HEK293 (cell line): Measurements from ENCODE around the gene MAPK9.

Experiments
- CTCF ChIA-PET: fragments of 350-600 bp; formaldehyde crosslinking; extraction: SDS; loops from one replicate; lab custom pipeline; 2021; ENCODE audit warnings: antibody characterized with exemption; lab: Yijun Ruan, JAX
- POLR2A ChIA-PET: fragments of 300-600 bp; formaldehyde crosslinking; extraction: SDS; loops from one replicate; lab custom pipeline; 2020; ENCODE audit warnings: antibody characterized with exemption, inconsistent platforms; lab: Yijun Ruan, JAX
- H3K27ac ChIP-seq: fragments of 200-500 bp; sonication (Bioruptor generic); 2 replicates; pipeline ENCODE4 v1.5.1; 2014; ENCODE audit warnings: low read depth, low read length, control low read depth, inconsistent platforms; ENCODE audit errors: extremely low read depth
- H3K36me3 ChIP-seq, 2 experiments: fragments of 200-500 bp in 1 of 2; sonication (Bioruptor generic) in 1 of 2; 1 replicate in 1 of 2; 2 replicates in 1 of 2; pipeline ENCODE4 v1.5.1; 2014 to 2017; ENCODE audit warnings: inconsistent platforms in 2 of 2, low read length in 2 of 2; ENCODE audit not compliant: control insufficient read depth in 2 of 2, insufficient read depth in 1 of 2
- H3K4me1 ChIP-seq: fragments of 200-500 bp; sonication (Bioruptor generic); 2 replicates; pipeline ENCODE4 v1.5.1; 2014; ENCODE audit warnings: mild to moderate bottlenecking, low read length, inconsistent platforms; ENCODE audit not compliant: control insufficient read depth, insufficient read depth
- H3K4me3 ChIP-seq: 2 replicates; pipeline ENCODE4 v1.5.1; 2011; ENCODE audit warnings: low read depth, mild to moderate bottlenecking, control low read depth, low read length, moderate library complexity
- H3K9me3 ChIP-seq: fragments of 200-500 bp; sonication (Bioruptor generic); 2 replicates; pipeline ENCODE4 v1.5.1; 2014; ENCODE audit warnings: low read depth, low read length, inconsistent platforms; ENCODE audit not compliant: control insufficient read depth, insufficient read depth
- CTCF ChIP-seq: fragments of 450-650 bp; formaldehyde crosslinking; IDR thresholded peaks from 2 replicates; pipeline ENCODE4 v1.5.1; 2016; ENCODE audit warnings: missing biosample characterization, missing genetic modification characterization
- FEZF1 ChIP-seq: fragments of 450-650 bp; formaldehyde crosslinking; IDR thresholded peaks from 2 replicates; pipeline ENCODE4 v1.5.1; 2016; ENCODE audit warnings: missing biosample characterization, missing genetic modification characterization
- GFI1B ChIP-seq: fragments of 450-650 bp; formaldehyde crosslinking; IDR thresholded peaks from 2 replicates; pipeline ENCODE4 v1.5.1; 2016; ENCODE audit warnings: missing biosample characterization, missing genetic modification characterization
- KLF16 ChIP-seq: fragments of 450-650 bp; formaldehyde crosslinking; IDR thresholded peaks from 2 replicates; pipeline ENCODE4 v1.5.1; 2017; ENCODE audit warnings: missing biosample characterization, missing genetic modification characterization
- WT1 ChIP-seq: fragments of 450-650 bp; formaldehyde crosslinking; IDR thresholded peaks from 2 replicates; pipeline ENCODE4 v1.5.1; 2016; ENCODE audit warnings: missing biosample characterization, missing genetic modification characterization
- YY2 ChIP-seq: fragments of 450-650 bp; formaldehyde crosslinking; IDR thresholded peaks from 2 replicates; pipeline ENCODE4 v1.5.1; 2016; ENCODE audit warnings: missing biosample characterization, missing genetic modification characterization
- ZBTB11 ChIP-seq: fragments of 450-650 bp; formaldehyde crosslinking; conservative IDR thresholded peaks from 2 replicates; pipeline ENCODE4 v1.5.1; 2016; ENCODE audit warnings: low read depth, missing biosample characterization, missing genetic modification characterization
- ZFHX2 ChIP-seq: fragments of 450-650 bp; formaldehyde crosslinking; conservative IDR thresholded peaks from 2 replicates; pipeline ENCODE4 v1.5.1; 2016; ENCODE audit warnings: missing biosample characterization, missing genetic modification characterization
- ZNF140 ChIP-seq: fragments of 450-650 bp; formaldehyde crosslinking; IDR thresholded peaks from 2 replicates; pipeline ENCODE4 v1.5.1; 2016; ENCODE audit warnings: missing biosample characterization, missing genetic modification characterization
- ZNF155 ChIP-seq: fragments of 450-650 bp; formaldehyde crosslinking; IDR thresholded peaks from 2 replicates; pipeline ENCODE4 v1.5.1; 2016; ENCODE audit warnings: missing biosample characterization, missing genetic modification characterization
- ZNF398 ChIP-seq: fragments of 450-650 bp; formaldehyde crosslinking; IDR thresholded peaks from 2 replicates; pipeline ENCODE4 v1.5.1; 2017; ENCODE audit warnings: missing biosample characterization, missing genetic modification characterization
- ZNF404 ChIP-seq: fragments of 450-650 bp; formaldehyde crosslinking; IDR thresholded peaks from 2 replicates; pipeline ENCODE4 v1.5.1; 2017; ENCODE audit warnings: missing biosample characterization, missing genetic modification characterization
- ZNF843 ChIP-seq: fragments of 450-650 bp; formaldehyde crosslinking; IDR thresholded peaks from 2 replicates; pipeline ENCODE4 v1.5.1; 2016; ENCODE audit warnings: missing biosample characterization, missing genetic modification characterization
- TF ChIP-seq, protein P1 (sequence below): fragments of 450-650 bp; formaldehyde crosslinking; IDR thresholded peaks from 2 replicates; pipeline ENCODE4 v1.5.1; 2016; ENCODE audit warnings: missing biosample characterization, missing genetic modification characterization
- TF ChIP-seq, protein P2 (sequence below): fragments of 450-650 bp; formaldehyde crosslinking; IDR thresholded peaks from 2 replicates; pipeline ENCODE4 v1.5.1; 2016; ENCODE audit warnings: missing biosample characterization, missing genetic modification characterization, low read depth
- TF ChIP-seq, protein P3 (sequence below): fragments of 450-650 bp; formaldehyde crosslinking; IDR thresholded peaks from 2 replicates; pipeline ENCODE4 v1.5.1; 2016; ENCODE audit warnings: missing biosample characterization, missing genetic modification characterization
- TF ChIP-seq, protein P4 (sequence below): fragments of 450-650 bp; formaldehyde crosslinking; conservative IDR thresholded peaks from 2 replicates; pipeline ENCODE4 v1.5.1; 2016; ENCODE audit warnings: low read depth, missing biosample characterization, missing genetic modification characterization

The MAPK9 gene

GRCh38 chr5:180230017-180230416 lies 61.9 kb downstream of the MAPK9 start:
- no peaks in the 10 kb centered on the region for H3K4me1 ChIP-seq
- no peaks in the 10 kb centered on the region for H3K9me3 ChIP-seq
- no peak overlapping the region for H3K27ac ChIP-seq
- TF ChIP-seq GFI1B (tag by site-specific recombination) (no peak), ZNF140 (tag by site-specific recombination) (no peak), ZNF155 (tag by site-specific recombination) (no peak), WT1 (tag by site-specific recombination) (no peak), ZNF404 (tag by site-specific recombination) (no peak), ZBTB11 (tag by site-specific recombination) (no peak), FEZF1 (no peak), ZNF843 (tag by site-specific recombination) (no peak), ZFHX2 (tag by site-specific recombination) (no peak), CTCF (tag by site-specific recombination) (no peak)
- TF ChIP-seq, protein P1, sequence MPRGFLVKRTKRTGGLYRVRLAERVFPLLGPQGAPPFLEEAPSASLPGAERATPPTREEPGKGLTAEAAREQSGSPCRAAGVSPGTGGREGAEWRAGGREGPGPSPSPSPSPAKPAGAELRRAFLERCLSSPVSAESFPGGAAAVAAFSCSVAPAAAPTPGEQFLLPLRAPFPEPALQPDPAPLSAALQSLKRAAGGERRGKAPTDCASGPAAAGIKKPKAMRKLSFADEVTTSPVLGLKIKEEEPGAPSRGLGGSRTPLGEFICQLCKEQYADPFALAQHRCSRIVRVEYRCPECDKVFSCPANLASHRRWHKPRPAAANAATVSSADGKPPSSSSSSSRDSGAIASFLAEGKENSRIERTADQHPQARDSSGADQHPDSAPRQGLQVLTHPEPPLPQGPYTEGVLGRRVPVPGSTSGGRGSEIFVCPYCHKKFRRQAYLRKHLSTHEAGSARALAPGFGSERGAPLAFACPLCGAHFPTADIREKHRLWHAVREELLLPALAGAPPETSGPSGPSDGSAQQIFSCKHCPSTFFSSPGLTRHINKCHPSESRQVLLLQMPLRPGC (tag by site-specific recombination) = no peak
- TF ChIP-seq, protein P2, sequence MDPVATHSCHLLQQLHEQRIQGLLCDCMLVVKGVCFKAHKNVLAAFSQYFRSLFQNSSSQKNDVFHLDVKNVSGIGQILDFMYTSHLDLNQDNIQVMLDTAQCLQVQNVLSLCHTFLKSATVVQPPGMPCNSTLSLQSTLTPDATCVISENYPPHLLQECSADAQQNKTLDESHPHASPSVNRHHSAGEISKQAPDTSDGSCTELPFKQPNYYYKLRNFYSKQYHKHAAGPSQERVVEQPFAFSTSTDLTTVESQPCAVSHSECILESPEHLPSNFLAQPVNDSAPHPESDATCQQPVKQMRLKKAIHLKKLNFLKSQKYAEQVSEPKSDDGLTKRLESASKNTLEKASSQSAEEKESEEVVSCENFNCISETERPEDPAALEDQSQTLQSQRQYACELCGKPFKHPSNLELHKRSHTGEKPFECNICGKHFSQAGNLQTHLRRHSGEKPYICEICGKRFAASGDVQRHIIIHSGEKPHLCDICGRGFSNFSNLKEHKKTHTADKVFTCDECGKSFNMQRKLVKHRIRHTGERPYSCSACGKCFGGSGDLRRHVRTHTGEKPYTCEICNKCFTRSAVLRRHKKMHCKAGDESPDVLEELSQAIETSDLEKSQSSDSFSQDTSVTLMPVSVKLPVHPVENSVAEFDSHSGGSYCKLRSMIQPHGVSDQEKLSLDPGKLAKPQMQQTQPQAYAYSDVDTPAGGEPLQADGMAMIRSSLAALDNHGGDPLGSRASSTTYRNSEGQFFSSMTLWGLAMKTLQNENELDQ (tag by site-specific recombination) = no peak
- TF ChIP-seq, all 188 proteins: peak for 0
- Histone ChIP-seq H3K36me3 (peaks cover 0 to 35% of the 10 kb centered on the region in 2 experiments), H3K4me3 (no peak overlapping the region)
- POLR2A ChIA-PET = no interaction called here
- CTCF ChIA-PET = interaction anchor here (0.5 to 0.8 kb wide), 2 partner anchors 17 to 85 kb away, joined by 3 to 4 read pairs; no protein-coding TSS in a partner anchor

- Histone ChIP-seq H3K4me3 (no peak overlapping the region), H3K36me3 (no peaks in the 10 kb centered on the region), H3K4me1 (no peaks in the 10 kb centered on the region), H3K9me3 (no peaks in the 10 kb centered on the region), H3K27ac (no peak overlapping the region)
- POLR2A ChIA-PET = no interaction called here
- CTCF ChIA-PET = interaction anchor here (1.0 kb wide), 1 partner anchor 14 kb away, joined by 3 read pairs; no protein-coding TSS in a partner anchor
- TF ChIP-seq ZNF398 (tag by site-specific recombination) (no peak), YY2 (tag by site-specific recombination) (no peak), KLF16 (tag by site-specific recombination) (no peak)
- TF ChIP-seq, protein P3, sequence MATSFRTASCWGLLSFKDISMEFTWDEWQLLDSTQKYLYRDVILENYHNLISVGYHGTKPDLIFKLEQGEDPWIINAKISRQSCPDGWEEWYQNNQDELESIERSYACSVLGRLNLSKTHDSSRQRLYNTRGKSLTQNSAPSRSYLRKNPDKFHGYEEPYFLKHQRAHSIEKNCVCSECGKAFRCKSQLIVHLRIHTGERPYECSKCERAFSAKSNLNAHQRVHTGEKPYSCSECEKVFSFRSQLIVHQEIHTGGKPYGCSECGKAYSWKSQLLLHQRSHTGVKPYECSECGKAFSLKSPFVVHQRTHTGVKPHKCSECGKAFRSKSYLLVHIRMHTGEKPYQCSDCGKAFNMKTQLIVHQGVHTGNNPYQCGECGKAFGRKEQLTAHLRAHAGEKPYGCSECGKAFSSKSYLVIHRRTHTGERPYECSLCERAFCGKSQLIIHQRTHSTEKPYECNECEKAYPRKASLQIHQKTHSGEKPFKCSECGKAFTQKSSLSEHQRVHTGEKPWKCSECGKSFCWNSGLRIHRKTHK (tag by site-specific recombination) = no peak
- TF ChIP-seq, protein P4, sequence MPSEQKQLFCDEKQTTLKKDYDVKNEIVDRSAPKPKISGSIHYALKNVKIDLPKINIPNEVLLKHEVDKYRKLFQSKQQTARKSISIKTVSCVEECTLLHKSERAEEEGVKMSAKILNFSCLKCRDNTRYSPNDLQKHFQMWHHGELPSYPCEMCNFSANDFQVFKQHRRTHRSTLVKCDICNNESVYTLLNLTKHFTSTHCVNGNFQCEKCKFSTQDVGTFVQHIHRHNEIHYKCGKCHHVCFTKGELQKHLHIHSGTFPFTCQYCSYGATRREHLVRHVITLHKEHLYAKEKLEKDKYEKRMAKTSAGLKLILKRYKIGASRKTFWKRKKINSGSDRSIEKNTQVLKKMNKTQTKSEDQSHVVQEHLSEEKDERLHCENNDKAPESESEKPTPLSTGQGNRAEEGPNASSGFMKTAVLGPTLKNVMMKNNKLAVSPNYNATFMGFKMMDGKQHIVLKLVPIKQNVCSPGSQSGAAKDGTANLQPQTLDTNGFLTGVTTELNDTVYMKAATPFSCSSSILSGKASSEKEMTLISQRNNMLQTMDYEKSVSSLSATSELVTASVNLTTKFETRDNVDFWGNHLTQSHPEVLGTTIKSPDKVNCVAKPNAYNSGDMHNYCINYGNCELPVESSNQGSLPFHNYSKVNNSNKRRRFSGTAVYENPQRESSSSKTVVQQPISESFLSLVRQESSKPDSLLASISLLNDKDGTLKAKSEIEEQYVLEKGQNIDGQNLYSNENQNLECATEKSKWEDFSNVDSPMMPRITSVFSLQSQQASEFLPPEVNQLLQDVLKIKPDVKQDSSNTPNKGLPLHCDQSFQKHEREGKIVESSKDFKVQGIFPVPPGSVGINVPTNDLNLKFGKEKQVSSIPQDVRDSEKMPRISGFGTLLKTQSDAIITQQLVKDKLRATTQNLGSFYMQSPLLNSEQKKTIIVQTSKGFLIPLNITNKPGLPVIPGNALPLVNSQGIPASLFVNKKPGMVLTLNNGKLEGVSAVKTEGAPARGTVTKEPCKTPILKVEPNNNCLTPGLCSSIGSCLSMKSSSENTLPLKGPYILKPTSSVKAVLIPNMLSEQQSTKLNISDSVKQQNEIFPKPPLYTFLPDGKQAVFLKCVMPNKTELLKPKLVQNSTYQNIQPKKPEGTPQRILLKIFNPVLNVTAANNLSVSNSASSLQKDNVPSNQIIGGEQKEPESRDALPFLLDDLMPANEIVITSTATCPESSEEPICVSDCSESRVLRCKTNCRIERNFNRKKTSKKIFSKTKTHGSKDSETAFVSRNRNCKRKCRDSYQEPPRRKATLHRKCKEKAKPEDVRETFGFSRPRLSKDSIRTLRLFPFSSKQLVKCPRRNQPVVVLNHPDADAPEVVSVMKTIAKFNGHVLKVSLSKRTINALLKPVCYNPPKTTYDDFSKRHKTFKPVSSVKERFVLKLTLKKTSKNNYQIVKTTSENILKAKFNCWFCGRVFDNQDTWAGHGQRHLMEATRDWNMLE (tag by site-specific recombination) = no peak
Observed at GRCh38 chr5:180222056-180222455, 69.8 kb downstream of the MAPK9 start.
